Activated CD8-positive, alpha-beta T cell treated with anti-CD3 and anti-CD28 coated beads, Interleukin-2, amount 10 ng/mL, durations not matched to agents 7 days and 5 days (primary cell): Measurements from ENCODE around the gene DEPDC7. TPM values are rescaled to one million over a fixed set of nuclear protein-coding genes. Genes with fewer than 3 reads are reported as not detected.
"Not testable (repeated sequence)": the region's sequence is repeated elsewhere in the genome, so short reads cannot be mapped to it uniquely, and the experiment has no call there.

ENCODE experiments used
- ATAC-seq: fragments of 150-1000 bp; cut with Tn5 transposase; one replicate; pipeline ENCODE4 v1.10.0; 2021; ENCODE audit warnings: moderate library complexity
- CTCF ChIA-PET: fragments of 350-600 bp; sonication (Branson Sonifier 250); formaldehyde crosslinking; loops from one replicate; lab custom pipeline; 2021; ENCODE audit warnings: antibody characterized with exemption; lab: Charles Lee
- POLR2A ChIA-PET: fragments of 350-600 bp; sonication (Branson Sonifier 250); formaldehyde crosslinking; loops from one replicate; lab custom pipeline; 2021; ENCODE audit warnings: antibody characterized with exemption; lab: Charles Lee
- DNase-seq: peaks from one replicate; pipeline ENCODE4 v3.0.0-alpha.2; 2020
- H3K27ac Mint-ChIP-seq: one replicate; pipeline ENCODE4 v1.8.0; 2021; ENCODE audit warnings: mild to moderate bottlenecking, mixed read lengths
- H3K27me3 Mint-ChIP-seq: one replicate; pipeline ENCODE4 v1.8.0; 2021; ENCODE audit warnings: low read depth, mixed read lengths
- H3K36me3 Mint-ChIP-seq: one replicate; pipeline ENCODE4 v1.8.0; 2021; ENCODE audit warnings: low read depth, mixed read lengths
- H3K4me1 Mint-ChIP-seq: one replicate; pipeline ENCODE4 v1.8.0; 2021; ENCODE audit warnings: low read depth, mixed read lengths
- H3K4me3 Mint-ChIP-seq: one replicate; pipeline ENCODE4 v1.8.0; 2021; ENCODE audit warnings: mild to moderate bottlenecking, mixed read lengths
- H3K9me3 Mint-ChIP-seq: one replicate; pipeline ENCODE4 v1.8.0; 2022; ENCODE audit warnings: mixed read lengths; ENCODE audit not compliant: insufficient read depth
- total RNA-seq, 2 experiments: library from RNA; stranded (reverse); gene quantifications; one replicate each; pipeline ENCODE4 v1.2.3, GENCODE V29; 2021

Gene DEPDC7
- total RNA-seq, 2 experiments from 2014 or later: 1.2 to 2.8 TPM

DNA sequence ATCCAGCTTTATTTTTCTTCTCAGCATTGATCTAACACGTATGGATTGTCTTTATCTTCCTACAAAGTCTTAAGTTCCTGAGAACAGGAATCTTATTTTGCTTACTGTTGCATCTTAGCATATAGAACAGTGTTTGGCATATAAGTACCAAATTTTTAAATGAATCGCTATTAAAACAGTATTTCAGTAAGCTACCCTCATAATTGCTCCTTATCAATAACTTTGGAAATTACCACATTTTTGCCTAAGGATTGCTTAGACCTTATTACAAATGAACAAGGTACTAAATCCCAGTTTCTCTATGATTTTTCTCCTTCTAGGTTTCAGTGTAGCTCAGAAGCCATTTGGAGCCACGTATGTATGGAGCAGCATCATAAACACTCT, 9.7 kb downstream of the DEPDC7 start:
- no peak for ATAC-seq
- H3K9me3 Mint-ChIP-seq: no peaks in the 10 kb centered on the region
- H3K36me3 Mint-ChIP-seq: no peaks in the 10 kb centered on the region
- H3K27me3 Mint-ChIP-seq: peaks cover 2% of the 10 kb centered on the region
- H3K4me1 Mint-ChIP-seq: peaks cover 4% of the 10 kb centered on the region
- H3K27ac Mint-ChIP-seq: no peak overlapping the region
- ChIA-PET POLR2A (no interaction called here), CTCF (interaction anchor here (0.8 to 2.4 kb wide), 3 partner anchors 8 to 14 kb away, joined by 3 to 6 read pairs (median 3); partner anchors contain the start of genes DEPDC7 and TCP11L1)
- no peak overlapping the region for H3K4me3 Mint-ChIP-seq
- no peak for DNase-seq

DNA sequence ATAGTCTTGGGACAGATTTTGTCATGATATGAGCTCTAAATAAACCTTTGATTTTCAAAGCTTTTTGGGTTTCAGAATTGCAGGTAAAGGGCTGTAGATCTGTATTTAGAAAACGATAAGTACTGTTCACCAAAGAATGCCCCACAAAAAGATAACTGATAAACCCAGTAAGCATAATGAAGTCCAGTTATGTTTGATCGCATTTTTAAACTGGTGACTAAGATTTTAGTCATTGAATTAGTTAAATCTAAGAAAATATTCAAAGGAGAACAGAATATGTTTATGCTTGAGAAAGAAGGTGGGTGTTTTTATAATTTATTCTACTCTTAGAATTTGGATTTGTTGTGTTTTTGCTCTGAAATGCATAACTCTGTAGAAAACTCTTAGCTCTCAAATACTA, 11.6 kb downstream of the DEPDC7 start:
- Mint-ChIP-seq H3K4me3 (no peak overlapping the region), H3K4me1 (no peaks in the 10 kb centered on the region), H3K27me3 (no peaks in the 10 kb centered on the region), H3K27ac (no peak overlapping the region), H3K36me3 (no peaks in the 10 kb centered on the region), H3K9me3 (no peaks in the 10 kb centered on the region)
- POLR2A ChIA-PET: no interaction called here
- CTCF ChIA-PET: interaction anchor here (0.6 to 1.3 kb wide), 2 partner anchors 12 to 39 kb away, joined by 3 to 6 read pairs; partner anchors contain the start of gene TCP11L1
- ATAC-seq: no peak
- DNase-seq: no peak

DNA sequence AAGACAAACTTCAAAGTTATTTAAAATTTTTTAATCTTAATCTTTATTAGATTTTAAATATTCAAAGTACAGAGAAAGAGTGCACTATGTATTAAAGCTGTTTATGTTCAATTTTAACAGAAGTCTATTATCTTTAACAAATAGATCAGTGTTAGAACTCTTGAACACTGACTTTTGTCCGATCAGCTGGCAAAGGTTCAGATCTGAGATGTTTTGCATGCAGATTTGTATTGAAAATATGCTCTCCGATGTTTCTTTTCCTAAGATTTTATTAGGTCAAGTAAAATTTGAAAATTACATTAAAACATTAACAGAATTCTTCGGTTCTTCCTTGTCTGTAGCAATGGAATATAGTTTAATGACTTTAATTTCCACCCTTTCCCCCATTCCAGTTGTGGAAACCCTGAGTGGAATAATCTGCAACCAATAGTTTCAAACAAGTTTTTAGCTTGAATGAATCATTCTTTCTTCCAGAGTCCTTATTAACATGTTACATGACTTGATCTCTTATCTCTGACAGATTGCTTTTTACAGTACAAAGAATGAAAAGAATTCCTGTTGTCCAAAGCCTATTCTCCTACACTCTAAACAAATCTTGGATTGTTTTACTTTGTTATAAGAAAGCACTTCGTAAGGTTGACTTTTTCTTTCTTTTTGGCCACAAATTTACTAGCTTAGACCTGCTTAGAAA, 12.3 kb downstream of the DEPDC7 start:
- Mint-ChIP-seq H3K27ac (no peak overlapping the region), H3K9me3 (no peaks in the 10 kb centered on the region), H3K4me3 (no peak overlapping the region), H3K36me3 (no peaks in the 10 kb centered on the region), H3K27me3 (no peaks in the 10 kb centered on the region), H3K4me1 (no peaks in the 10 kb centered on the region)
- DNase-seq: no peak
- POLR2A ChIA-PET: no interaction called here
- no peak for ATAC-seq
- CTCF ChIA-PET: interaction anchor here (0.6 to 1.3 kb wide), 2 partner anchors 11 to 38 kb away, joined by 3 to 6 read pairs; partner anchors contain the start of gene TCP11L1

DNA sequence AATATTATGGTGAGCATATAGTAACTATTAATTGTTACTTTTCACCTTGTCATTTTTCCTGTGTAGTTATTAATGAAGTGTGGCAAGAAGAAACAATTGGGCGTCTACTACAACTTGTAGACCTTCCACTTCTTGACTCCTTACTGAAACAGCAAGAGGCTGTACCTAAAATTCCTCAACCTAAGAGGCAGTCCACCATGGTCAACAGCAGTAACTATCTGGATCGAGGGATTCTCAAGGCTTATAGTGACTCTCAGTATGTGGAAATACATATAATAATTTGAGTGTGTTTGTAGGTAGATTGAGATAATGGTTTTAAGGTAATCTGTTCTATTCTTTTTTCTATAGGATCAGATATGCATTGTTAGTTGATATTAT, 12.8 kb downstream of the DEPDC7 start:
- ChIA-PET CTCF (interaction anchor here (0.7 to 1.3 kb wide), 2 partner anchors 37 to 39 kb away, joined by 3 read pairs; no protein-coding TSS in a partner anchor), POLR2A (no interaction called here)
- Mint-ChIP-seq H3K9me3 (no peaks in the 10 kb centered on the region), H3K4me3 (no peak overlapping the region), H3K36me3 (no peaks in the 10 kb centered on the region), H3K4me1 (no peaks in the 10 kb centered on the region), H3K27me3 (no peaks in the 10 kb centered on the region), H3K27ac (no peak overlapping the region)
- ATAC-seq (no peak), DNase-seq (no peak)

DNA sequence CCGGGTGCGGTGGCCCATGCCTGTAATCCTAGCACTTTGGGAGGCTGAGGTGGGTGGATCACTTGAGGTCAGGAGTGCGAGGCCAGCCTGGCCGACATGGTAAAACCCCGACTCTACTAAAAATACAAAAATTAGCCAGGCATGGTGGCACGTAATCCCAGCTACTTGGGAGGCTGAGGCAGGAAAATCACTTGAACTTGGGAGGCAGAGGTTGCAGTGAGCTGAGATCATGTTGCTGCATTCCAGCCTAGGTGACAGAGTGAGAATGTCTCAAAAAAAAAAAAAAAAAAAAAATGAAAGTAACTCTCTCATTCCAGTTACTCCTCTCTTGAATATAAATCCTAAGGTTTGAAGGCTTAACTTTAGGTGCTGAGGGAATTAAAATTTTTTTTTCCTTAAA, 13.5 kb downstream of the DEPDC7 start:
- H3K4me3 Mint-ChIP-seq, DNase-seq, H3K27ac Mint-ChIP-seq, H3K4me1 Mint-ChIP-seq, POLR2A ChIA-PET, H3K36me3 Mint-ChIP-seq, H3K27me3 Mint-ChIP-seq, H3K9me3 Mint-ChIP-seq, ATAC-seq: not testable (repeated sequence)
- CTCF ChIA-PET: interaction anchor here (0.7 to 1.3 kb wide), 2 partner anchors 37 to 38 kb away, joined by 3 read pairs; no protein-coding TSS in a partner anchor

DNA sequence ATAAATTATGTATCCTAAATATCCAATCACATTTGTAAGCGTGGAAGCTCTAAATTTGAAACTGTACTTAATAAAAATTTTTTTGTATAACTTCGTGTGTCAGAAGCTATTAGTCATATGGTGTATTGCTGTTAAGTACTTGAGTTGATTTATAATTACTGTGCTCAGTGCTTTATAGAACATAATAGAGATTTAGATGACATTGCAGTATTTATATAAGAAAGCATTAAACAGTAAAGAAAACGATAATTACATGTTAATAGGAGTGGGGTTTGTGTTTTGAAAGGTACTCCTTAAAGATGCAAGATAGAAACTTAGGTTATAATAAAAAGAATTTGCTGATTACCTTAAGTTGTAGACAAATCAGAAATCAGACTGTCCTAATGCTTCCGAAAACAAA, 17.8 kb downstream of the DEPDC7 start:
- Mint-ChIP-seq H3K36me3 (no peaks in the 10 kb centered on the region), H3K4me1 (peaks cover 3% of the 10 kb centered on the region), H3K27me3 (peaks cover 8% of the 10 kb centered on the region), H3K4me3 (no peak overlapping the region), H3K27ac (no peak overlapping the region), H3K9me3 (no peaks in the 10 kb centered on the region)
- POLR2A ChIA-PET: no interaction called here
- ATAC-seq (no peak), DNase-seq (no peak)
- CTCF ChIA-PET: interaction anchor here (1.1 kb wide), 1 partner anchor 8 kb away, joined by 3 read pairs; no protein-coding TSS in a partner anchor

DNA sequence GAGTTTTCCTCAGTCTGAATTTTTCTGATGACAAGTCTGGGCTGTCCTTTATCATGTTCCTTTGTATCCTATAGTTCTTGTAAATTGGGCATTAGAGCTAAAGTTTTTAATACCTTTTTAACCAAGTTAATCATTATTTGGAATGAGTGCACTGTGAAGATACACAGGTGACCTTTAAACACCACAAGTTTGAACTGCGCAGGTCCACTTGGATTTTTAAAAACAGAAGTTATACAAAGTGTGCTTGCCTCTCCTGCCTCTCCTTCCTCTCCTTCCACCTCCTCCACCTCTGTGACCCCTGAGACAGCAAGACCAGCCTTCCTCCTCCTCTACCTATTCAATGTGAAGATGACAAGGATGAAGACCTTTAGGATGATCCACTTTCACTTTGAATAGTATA, 19.3 kb downstream of the DEPDC7 start:
- H3K36me3 Mint-ChIP-seq: no peaks in the 10 kb centered on the region
- ATAC-seq: no peak
- H3K27ac Mint-ChIP-seq: no peak overlapping the region
- ChIA-PET POLR2A (no interaction called here), CTCF (interaction anchor here (1.6 kb wide), 1 partner anchor 9 kb away, joined by 4 read pairs; no protein-coding TSS in a partner anchor)
- no peaks in the 10 kb centered on the region for H3K9me3 Mint-ChIP-seq
- peaks cover 8% of the 10 kb centered on the region for H3K27me3 Mint-ChIP-seq
- no peak overlapping the region for H3K4me3 Mint-ChIP-seq
- DNase-seq: no peak
- H3K4me1 Mint-ChIP-seq: peaks cover 7% of the 10 kb centered on the region

DNA sequence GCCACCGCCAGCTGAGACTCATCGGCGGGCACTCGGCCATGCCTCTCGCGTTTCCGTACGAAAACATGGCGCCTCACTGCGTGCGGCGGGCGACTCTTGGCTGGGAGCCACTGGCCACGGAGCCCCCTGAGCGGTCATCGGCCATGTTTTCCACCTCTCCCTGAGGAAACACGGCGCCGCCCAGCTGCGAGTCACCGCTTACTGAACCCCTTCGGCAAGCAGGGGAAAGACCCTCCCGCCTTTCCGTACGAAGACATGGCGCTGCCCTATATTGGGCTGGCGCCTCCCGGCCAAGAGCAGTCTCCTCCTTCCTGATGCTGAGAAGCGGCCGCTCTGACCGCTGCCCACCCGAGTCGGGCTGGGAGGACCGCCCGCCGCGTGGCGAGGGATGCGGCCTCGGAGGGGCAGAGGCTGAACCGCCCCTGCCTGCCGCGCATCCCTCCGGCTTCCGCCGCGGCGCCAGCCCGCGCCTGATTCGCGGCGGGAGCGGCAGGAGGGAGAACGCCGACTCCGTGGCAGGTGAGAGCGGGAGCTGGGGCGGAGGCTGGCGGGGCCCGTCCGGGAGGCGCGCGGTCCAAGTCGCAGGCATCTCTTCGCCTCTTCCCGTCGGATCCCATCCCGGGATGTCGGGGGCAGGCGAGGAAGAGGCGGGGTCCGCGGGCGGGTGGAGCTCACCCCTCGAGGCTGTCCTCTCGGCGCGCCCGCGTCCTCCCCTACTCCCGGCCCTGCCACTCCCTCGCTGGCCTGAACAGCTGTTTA, 23.8 kb downstream of the DEPDC7 start, which contains the start of gene TCP11L1:
TCP11L1 (plus strand) TSS at position 299 of the 759 bp plus-strand sequence. CDS start 4,202 bp downstream, outside the sequence.
- CTCF ChIA-PET: interaction anchor here (0.7 to 1.8 kb wide), 8 partner anchors 12 to 71 kb away, joined by 3 to 9 read pairs (median 4); partner anchors contain the start of gene DEPDC7
- peaks cover 8% of the 10 kb centered on the region for H3K27me3 Mint-ChIP-seq
- H3K4me1 Mint-ChIP-seq: peaks cover 28% of the 10 kb centered on the region
- H3K9me3 Mint-ChIP-seq: no peaks in the 10 kb centered on the region
- POLR2A ChIA-PET: interaction anchor here (0.6 to 2.9 kb wide), 11 partner anchors 18 to 1397 kb away, joined by 3 to 14 read pairs (median 4); partner anchors contain the start of genes CD59, CSTF3 and DEPDC7
- H3K36me3 Mint-ChIP-seq: peaks cover 12% of the 10 kb centered on the region
- peak; percentile 90 for ATAC-seq
- peak; percentile 85 for DNase-seq
- H3K27ac Mint-ChIP-seq: peak within 1 kb of the TSS; percentile 97
- peak within 1 kb of the TSS; percentile 90 for H3K4me3 Mint-ChIP-seq

DNA sequence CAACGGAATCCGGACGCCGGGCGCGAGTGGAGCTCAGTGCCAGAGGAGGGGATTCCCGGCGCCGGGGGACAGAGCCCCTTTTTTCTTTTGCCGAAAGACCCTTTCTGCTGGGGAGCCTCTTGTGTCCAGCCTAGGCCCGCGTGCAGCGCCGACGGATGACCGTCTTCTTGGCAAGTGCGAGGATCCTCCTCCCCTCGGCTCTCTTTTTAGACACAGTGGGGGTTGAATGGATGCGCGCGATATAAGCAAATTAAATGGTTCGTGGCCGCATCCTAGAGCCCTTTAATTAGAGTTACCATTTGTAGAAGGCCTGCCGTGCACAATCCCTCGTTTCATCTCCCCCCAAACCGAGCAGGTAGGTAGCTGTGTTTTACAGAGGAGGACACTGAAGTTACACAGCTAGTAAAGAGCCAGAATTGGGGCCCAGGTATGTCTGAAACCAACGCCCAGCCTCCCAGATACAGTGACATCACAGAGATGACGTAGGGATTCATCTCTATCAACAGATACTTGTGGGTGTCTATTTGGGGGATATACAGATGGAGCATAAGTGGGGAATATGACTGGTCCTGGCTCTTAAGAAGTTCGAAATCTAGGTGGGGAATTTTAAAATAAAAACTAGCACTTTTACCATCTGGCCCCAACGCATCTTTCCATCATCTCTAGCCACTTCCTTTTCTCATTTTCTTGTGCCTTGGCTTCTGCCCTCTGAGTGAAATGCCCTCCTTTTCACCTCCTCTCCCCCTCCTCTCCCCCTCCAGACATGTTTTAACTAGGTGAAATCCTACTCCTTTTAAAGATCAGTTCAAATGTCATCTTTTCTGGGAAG, 24.6 kb downstream of the DEPDC7 start:
- DNase-seq (peak; percentile 54), ATAC-seq (peak; percentile 17)
- peaks cover 28% of the 10 kb centered on the region for H3K4me1 Mint-ChIP-seq

DNA sequence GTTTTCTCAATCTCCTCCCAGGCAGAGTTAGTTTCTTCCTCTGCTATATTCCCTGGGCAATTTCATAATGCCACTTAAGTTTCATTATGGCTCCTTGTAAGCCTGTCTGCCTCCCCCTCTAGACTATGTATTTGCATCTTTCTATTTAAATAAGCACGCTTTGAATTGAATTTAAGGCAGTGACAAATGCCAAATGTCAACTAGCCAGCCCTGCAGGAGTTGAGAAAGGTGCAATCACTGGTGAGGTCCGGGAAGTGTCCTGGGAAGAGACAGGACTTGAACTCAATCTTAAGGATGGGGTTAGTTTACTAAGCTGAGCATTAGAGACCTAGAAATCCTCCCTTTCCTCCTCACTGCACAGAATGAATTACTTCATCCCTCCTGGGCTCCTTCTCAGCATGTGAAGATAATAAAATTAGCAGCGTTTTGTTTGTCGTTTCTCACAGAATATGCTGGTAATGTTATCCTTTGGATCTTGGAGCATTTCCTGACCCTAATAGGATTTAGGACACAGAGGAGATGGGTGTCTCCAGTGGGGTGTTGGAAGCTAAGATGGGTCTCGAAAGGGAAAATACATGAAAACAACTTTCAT, 25.3 kb downstream of the DEPDC7 start:
- Mint-ChIP-seq H3K27ac (peak overlapping the region; percentile 97), H3K36me3 (peaks cover 21% of the 10 kb centered on the region), H3K9me3 (no peaks in the 10 kb centered on the region), H3K4me3 (peak overlapping the region; percentile 90), H3K27me3 (peaks cover 3% of the 10 kb centered on the region), H3K4me1 (peaks cover 28% of the 10 kb centered on the region)
- ATAC-seq: no peak
- ChIA-PET POLR2A (interaction anchor here (0.6 to 2.9 kb wide), 6 partner anchors 11 to 695 kb away, joined by 3 to 14 read pairs (median 8); partner anchors contain the start of genes CD59, CSTF3 and DEPDC7), CTCF (no interaction called here)
- DNase-seq: no peak

More for the DNA sequence above, 24.6 kb downstream of the DEPDC7 start:
- Mint-ChIP-seq H3K9me3 (no peaks in the 10 kb centered on the region), H3K27ac (peak overlapping the region; percentile 97), H3K27me3 (peaks cover 3% of the 10 kb centered on the region), H3K36me3 (peaks cover 16% of the 10 kb centered on the region), H3K4me3 (peak overlapping the region; percentile 90)
- ChIA-PET CTCF (interaction anchor here (0.7 to 1.8 kb wide), 5 partner anchors 15 to 72 kb away, joined by 3 to 6 read pairs (median 4); no protein-coding TSS in a partner anchor), POLR2A (interaction anchor here (0.6 to 2.9 kb wide), 10 partner anchors 17 to 1398 kb away, joined by 3 to 14 read pairs (median 5); partner anchors contain the start of genes CD59, CSTF3 and DEPDC7)
